Kidney tubule cell (primary cell): ENCODE results near the gene ZNF202.
"Not testable (repeated sequence)": the region's sequence is repeated elsewhere in the genome, so short reads cannot be mapped to it uniquely, and the experiment has no call there.

Experiments
- DNase-seq: peaks from one replicate; pipeline ENCODE4 v3.0.0-alpha.2; 2018; ENCODE audit warnings: low spot score

The ZNF202 gene

DNA sequence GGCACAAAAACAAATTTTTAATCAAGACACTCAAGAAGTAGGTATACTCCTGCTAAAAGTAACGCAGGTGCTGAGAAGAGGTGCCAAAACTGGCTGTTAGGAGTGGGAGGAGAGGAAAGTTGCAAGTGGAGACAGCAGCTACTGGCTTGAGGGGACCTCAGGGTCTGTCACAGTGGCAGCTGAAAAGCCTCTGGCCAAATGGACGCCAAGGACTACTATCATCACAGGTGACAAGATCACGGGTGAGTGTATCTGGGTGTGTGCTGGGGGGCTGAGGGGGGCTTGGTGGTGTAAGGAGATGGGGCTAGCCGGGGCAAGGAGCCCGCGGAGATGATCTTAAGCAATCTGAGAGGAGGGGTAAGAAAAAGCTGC lies 687 bp downstream of the ZNF202 start:
- peak; percentile 11 for DNase-seq

DNA sequence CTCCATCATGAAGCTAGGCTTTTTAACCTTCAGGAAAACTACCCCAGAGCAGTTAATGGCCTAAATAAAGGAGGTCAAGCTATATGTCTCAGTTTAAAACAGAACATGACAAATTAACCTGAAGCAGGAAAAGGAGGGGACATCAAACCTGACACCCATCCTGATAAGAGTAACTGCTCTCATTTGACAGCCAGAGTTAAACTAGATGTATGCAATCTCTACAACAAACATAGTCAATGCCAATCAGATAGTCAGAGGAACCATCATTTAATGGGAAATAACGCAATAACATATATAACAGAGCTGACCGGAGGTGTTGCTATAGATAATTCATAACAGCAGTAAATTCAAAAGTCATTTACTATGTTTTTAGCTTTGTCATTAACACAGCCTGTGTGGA lies 3.1 kb downstream of the ZNF202 start:
- DNase-seq = no peak

DNA sequence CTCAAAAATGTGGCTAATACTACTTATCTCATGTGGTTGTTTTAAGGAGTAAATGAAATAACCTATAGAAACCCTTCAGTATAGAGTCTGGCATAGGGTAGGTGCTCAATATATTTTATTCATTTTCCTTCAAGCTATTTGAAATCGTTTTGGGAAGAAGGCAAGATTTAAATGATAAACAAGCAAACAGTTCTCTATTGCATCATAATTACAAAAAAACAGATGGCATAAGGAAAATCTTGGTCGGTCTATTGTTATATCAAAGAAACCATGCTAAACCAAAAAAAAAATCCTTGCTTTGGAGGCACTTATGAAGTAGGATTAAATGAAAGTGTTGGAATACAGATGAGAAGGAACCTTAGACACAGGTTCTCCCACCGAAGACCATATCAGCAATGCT lies 4.7 kb downstream of the ZNF202 start:
- DNase-seq = no peak

DNA sequence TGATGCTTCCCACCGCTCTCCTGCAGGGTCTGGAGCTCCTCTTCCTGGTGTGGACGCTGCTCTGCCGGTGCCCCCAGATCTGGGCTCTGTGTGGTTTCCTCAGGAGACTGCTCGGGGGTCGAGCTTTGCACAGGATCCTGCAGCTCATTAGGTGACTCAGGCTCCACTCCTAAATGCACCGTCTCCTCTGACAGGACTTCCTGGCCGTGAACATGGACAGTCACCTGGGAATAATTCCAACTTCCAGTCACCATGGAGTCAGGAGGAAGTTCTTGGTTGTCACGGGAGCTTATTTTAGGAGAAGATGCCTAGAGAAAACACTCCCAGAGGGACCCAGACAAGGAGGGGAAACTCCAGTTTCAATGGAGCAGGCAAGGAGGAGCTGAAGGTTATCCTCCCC lies 11.9 kb downstream of the ZNF202 start:
- DNase-seq = peak; percentile 65

DNA sequence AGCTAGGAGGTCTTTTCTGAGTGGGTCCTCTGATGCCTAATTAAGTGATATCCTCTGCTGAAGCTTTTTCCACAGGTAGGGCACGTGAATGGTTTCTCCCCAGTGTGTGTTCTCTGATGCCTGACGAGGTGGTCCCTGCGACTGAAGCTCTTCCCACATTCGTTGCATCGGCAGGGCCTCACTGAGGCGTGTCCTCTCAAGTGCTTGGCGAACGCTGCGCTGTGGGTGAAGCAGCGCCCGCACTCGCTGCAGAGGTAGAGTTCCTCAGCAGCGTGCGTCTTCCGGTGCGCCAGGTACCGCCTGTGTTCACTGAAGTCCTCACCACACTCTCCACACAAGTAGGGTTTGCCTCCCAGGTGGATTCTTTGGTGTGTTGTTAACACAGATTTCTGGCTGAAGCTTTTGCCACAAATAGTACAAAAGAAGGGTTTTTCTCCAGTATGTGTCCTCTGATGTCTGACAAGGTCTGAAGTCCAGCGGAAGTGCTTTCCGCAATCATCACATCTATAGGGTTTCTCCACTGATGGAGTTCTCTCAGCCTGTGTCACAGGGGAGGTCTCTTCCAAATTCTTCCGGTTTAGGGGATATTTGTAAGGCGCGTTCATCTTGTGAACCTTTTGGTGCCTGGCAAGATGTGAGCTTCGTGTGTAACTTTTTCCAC lies 15.3 kb downstream of the ZNF202 start:
- DNase-seq = no peak

DNA sequence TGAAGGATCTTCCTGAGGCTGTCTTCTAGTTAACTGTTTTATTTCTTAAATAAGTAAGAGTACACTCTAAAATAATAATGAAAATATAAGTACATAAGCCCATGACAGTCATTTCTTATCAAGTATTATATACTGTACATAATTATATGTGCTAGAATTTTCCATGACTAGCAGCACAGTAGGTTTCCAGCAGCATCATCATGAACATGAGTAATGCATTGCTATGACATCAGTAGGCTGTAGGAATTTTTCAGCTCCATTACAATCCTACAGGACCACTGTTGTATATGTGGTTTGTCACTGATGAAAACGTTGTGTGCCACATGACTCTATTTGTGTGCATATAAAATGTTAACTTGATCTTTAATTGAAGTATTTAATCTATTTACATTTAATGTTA lies 22.0 kb downstream of the ZNF202 start:
- peak; percentile 15 for DNase-seq

DNA sequence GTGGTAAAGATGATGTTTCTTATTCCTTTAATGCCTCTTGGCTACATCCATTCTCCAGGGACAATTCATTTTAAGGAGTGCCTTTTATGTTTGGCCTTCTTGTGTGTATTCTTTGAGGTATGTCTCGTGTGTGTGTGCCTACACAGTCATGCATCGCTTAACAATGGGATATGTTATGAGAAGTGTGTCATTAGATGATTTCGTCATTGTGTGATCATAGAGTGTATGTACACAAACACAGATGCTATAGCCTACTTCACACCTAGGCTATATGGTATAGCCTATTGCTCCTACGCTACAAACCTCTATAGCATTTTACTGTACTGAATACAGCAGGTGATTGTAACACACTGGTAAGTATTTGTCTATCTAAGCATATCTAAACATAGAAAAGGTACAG lies 23.0 kb downstream of the ZNF202 start:
- no peak for DNase-seq

DNA sequence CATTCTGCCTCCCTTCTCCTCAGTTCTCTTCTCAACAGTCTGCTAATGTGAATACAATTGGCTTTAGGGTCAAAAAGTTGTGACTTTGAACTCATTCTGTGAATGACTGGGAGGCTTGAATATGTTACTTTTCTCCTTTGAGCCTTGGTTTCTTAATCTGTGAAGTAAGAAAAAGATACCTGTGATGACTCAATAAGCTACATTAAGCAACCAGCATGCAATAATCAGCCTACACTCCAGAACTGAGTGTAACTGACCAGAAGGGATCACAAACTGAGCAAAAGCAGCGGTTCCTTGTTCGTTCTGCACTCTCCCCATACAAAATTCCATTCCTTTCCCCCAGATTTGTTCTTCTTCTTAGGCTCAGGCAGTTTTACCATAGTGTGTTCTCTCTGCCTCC lies 23.4 kb downstream of the ZNF202 start:
- no peak for DNase-seq

DNA sequence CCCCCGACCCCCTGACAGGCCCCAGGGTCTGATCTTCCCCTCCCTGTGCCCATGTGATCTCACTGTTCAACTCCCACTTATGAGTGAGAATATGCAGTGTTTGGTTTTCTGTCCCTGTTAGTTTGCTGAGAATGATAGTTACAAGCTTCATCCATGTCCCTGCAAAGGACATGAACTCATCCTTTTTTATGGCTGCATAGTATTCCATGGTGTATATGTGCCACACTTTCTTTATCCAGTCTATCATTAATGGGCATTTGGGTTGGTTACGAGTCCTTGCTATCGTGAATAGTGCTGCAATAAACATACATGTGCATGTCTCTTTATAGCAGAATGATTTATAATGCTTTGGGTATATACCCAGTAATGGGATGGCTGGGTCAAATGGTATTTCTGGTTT lies 28.8 kb downstream of the ZNF202 start:
- not testable (repeated sequence) for DNase-seq

DNA sequence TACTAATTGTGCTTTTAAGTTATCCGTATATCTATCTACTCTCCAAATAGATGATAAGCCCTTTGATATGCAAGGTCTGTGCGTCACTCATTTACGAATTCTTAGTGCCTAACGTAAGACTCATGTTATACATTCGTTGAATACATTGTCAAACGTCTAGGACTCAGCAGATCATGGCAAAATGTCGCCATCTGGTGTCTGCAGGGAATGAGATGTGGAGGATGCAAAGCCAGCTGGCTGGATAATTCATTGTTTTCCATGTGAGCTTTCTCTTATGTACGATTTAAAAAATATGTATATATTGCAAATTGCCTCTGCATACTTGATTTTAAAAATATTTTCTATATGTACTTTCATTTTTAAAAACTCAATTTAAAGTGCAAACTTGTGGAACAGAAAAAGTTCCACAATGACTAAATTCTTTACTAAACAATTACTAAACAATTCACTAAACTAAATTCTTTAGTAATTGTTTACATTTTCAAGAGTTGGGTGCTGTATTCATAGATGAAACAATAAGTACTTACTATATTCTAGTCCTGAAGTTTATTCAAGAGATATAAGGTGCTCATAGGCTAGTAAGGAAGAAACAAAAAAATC lies 33.8 kb downstream of the ZNF202 start:
- peak; percentile 58 for DNase-seq

DNA sequence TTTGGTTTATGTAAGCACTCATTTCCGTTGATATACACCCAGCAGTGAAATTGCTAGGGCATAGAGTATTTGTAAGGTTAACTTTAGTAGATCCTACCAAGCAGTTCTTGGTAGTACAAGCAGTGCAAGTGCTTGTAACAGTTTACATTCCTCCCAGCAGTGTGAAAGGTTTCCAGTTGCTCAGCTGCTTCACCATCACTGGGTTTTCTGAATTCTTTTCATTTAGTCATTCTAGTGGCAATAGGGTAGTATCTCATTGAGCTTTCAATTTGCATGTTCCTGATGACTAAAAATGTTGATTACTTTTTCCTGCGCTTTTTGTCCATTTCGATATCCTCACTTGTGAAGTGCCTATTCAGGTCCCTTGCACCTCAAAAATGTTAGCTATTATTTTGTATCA lies 34.3 kb downstream of the ZNF202 start:
- DNase-seq = no peak

DNA sequence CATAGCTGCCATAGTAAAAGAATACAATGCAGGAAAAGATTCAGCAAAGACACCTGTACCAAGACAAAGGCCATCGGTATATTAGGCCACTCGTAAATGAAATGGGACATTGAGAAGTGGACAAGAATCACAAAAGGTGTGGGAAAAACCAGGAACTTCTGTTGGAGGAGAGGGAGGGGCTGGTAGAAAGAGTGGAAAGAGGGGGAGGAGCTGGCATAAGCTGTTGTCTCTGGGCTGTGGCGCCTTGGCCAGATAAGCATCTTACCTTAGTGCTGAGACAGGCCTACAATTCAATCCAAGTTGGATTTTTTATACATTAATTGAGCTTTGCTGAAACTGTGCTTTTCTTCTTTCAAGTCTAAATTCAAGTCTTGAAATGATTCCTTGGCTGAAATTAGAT lies 37.1 kb downstream of the ZNF202 start:
- no peak for DNase-seq

DNA sequence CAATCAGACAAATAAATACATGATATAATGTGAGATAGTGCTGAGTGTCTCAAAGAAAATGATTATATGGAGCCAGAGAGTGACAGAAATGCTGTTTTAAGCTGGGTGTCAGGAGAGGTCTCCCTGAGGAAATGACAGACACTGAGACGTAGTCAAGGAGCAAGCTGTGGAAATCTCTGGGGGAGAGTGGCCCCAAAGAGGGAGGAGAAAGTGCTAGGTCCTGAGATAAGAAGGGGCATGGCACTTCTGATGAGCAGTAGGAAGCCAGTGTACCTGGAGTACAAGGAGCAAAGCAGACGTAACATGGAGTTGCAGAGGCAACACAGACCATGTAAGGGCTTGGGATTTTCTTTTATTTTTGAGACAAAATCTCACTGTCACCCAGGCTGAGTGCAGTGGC lies 38.8 kb downstream of the ZNF202 start:
- no peak for DNase-seq

DNA sequence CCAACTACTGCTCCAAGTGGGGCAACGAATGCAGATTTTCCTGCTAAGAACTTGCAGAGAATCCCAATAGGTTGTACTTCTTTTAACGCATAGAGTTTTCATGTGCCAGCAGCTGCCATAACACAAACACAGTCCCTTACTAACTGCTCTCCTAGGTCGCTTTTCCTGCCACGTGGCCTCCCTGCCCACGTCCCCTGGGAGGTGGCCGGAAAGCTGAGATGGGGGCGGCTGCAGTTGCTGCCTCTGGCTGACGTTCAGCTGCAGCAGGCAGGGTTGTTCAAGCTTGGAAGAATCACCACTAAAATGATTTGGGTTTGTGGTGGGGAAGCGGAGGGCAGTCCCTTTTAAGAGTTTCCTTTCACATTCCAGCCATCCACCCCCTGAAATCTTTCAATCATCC lies 39.3 kb downstream of the ZNF202 start:
- no peak for DNase-seq

DNA sequence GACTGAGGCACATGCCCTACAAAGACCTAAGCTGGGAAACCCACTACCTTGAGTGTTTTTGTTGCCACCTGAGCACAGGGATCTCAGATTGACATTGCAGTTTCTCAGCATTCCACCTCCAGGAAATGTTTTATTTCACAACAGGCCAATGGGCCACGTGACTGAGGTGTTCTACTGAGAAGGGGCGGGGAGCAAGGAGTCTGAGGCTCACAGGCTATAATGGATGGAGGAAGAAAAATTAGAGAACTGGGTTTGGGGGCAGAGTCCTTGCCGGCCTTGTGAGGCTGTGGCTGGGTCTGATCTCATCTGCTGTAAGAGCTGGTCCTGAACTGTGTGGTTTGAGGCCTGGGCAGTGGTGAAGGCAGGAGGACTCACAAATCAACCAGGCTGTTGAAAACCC lies 40.7 kb downstream of the ZNF202 start:
- no peak for DNase-seq

DNA sequence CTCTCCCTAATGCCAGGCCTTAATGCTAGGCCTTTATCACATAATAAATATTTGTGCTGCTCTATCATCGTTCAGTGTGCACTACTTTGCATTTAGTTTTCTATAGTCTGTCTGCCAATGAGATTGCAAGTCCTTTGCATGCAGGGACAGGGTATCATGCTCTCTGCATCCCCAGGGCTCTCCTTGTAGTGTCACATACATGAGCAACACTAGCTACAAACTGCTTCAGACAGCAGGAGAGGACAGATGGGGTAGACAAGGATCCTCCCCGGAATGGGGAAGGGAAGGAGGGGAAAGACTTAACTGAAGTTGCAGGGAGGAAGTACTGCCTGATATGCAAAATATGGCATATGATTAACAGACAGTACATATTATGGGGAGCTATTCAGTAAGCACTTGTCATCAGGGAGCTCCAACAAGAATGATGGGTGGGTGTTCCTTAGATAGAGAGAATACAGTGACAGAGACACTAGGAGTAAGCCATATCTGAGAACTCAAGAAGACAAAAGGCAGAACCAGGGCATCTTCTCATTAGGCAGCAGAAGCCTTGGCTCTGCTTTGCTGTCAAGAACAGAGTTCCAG lies 42.8 kb downstream of the ZNF202 start:
- no peak for DNase-seq

DNA sequence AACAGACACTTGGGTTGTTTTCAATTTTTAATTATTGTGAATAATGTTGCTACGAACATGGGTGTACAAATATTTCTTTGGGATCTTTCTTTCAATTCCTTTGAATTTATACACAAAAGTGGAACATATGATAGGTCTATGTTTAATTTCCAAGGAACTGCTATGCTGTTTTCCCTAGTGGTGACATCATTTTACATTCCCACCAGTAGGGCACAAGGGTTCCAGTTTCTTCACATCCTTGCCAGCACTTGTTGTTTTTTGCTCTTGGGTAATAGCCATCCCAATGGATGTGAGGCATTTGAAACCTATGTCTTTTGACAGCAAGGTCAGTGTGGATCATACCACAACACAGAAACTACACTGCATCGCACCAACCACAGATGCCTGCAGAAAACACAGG lies 45.3 kb downstream of the ZNF202 start:
- no peak for DNase-seq

DNA sequence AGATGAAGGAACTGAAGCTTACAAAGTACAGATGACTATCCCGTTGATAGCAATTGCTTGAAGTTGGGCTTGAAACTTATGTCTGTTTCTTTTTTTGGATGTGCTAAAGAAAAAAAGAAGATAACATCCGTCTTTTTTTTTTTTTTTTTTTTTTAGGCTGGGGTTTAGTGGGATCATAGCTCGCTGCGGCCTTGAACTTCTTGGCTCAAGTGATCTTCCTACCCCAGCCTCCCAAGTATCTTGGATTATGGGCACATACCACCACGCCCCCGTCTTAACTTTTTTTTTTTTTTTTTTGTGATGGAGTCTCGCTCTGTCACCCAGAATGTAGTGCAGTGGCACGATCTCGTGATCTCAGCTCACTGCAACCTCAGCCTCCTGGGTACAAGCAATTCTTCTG lies 46.2 kb downstream of the ZNF202 start:
- no peak for DNase-seq

DNA sequence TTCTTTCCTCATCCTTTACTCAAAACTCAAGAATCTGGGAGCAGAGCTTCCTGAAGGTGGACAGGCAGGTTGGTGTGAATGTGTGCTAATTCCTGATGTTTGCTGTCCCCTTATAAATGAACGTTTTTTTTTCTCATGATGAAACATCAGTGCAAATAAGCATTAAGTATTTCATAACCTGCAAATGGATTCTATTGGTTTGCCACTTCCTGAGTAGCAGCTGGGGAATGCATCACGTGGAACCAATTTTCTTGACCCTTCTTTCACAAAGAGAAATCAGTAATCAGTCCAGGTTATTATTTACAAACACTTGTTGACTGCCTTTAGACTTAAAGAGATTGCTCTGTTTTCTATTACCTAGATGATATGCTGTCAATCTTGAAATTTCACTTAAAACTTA lies 46.9 kb downstream of the ZNF202 start:
- DNase-seq = no peak

DNA sequence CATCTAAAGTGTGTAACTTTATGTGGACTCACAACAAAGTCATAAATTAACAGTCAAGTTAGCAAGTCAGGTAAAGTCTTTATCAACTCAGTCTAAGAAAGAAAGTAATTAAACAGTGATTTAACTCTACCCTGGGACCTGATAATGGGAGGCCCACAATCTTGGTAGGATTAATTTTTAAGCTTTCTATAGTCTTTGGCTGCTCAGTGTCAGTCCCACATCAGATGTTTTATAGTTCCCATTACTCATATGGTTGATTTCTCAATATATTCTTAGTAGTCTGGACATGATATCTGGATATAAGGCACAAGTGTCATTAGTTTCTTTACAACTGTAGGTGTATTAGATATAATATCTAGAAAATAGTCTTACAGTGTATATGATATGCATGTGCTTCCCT lies 48.5 kb downstream of the ZNF202 start:
- no peak for DNase-seq

DNA sequence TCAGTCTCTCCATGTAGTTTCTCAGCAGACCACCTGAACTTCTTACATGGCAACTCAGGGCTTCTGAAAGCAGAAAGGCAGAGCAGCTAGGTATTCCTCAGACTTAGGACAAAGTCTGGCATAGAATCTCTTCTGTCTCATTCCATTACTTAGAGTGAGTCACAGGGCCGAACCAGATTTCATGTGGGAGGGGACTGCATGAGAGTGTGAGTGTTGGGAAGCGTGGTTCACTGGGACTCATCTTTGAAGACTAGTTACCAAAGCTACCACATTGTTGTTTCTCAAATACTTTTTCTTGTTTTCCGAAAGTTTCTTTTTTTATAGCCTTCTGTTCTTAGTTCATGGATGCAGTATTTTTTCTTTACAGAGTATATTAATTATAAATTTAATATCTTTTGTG lies 51.0 kb downstream of the ZNF202 start:
- peak; percentile 76 for DNase-seq

DNA sequence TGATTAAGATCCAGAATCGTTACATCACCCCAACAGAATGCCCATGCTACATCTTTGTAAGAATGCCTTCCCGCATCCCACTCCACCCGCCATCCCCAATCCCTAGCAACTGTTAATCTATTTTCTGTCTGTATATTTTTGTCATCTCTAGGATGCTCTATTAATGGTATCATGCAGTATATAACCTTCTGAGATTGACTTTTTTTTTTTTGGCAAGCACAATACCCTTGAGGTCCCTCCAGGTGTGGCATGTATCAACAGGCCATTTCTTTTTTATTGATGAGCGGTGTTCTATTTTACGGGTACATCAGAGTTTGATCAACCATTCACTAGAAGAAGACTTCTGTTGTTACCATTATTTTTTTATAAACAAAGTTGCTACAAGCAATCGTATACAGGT lies 56.9 kb downstream of the ZNF202 start:
- no peak for DNase-seq

DNA sequence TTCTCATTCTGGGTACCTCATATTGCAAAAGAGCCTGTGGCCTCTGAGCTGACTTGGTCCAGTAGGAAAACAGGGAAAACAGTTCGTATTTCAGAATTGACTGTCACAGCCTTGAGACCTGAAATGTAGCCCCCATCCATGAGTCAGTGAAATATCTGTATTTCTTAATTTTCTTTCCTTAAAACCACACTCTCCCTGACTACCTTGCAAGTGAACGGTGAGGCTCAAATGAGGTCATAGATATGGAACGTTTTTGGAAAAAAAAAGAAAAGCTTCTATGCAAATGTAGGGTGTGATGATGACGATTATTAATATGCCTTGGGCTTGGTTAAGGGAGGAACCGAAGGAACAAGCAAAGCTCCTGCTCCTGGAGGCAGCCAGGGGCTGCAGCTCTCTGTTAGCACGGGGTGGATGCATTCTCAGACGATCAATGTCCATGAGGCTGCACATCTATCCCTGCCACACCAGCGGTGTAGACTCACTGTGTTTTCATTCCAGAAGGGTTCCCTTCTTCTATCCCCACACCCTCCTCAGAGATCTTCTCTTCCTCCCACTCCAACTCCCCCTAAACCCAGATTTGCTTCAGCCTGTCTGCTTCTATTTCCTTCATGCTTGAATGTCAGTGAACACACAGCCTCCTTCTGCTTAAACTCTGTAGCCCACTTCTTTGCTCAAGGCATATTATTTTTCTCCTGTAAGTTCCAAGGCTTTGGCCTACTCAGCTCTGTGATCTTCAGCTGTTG lies 57.9 kb downstream of the ZNF202 start:
- no peak for DNase-seq
